Stimulated activated CD4-positive, alpha-beta T cell treated with anti-CD3 and anti-CD28 coated beads, Interleukin-4, amount 100 ng/mL, for 48 hours (primary cell): ENCODE data around the gene CPLX3.
A peak's percentile ranks its signal among the peaks of the same experiment; 100 is the strongest.

Source experiments
- DNase-seq, 2 donors: peaks; one replicate each; pipeline ENCODE4 v3.0.0-alpha.2; 2020; ENCODE audit warnings: low read depth in 2 of 2

CPLX3 gene

GRCh38 chr15:74870436-74871215, 44.2 kb downstream of the CPLX3 start:
- DNase-seq = no peak

- DNase-seq = no peak
These were observed 46.2 kb downstream of the CPLX3 start for GRCh38 chr15:74872702-74873035.

- peak; percentile 82 to 89 for DNase-seq
These were observed 46.8 kb downstream of the CPLX3 start, which contains the start of gene SCAMP2 for GRCh38 chr15:74873036-74873755. Gene SCAMP2 (minus strand): TSS chr15:74873365. CDS start chr15:74873255, 110 bp downstream.

GRCh38 chr15:74873756-74874424, 47.5 kb downstream of the CPLX3 start:
- DNase-seq = no peak

- no peak for DNase-seq
These were observed 51.8 kb downstream of the CPLX3 start for GRCh38 chr15:74878273-74878672.
